Activated CD8-positive, alpha-beta memory T cell treated with anti-CD3 and anti-CD28 coated beads for 48 hours (primary cell): ENCODE data around the gene PTTG1IP.

ENCODE experiments used
- DNase-seq, 3 experiments: peaks; one replicate each; pipeline ENCODE4 v3.0.0-alpha.2; 2020; ENCODE audit warnings: low read depth in 2 of 3, low spot score in 2 of 3

Gene PTTG1IP

GRCh38 chr21:44831227-44831860 is 42.1 kb downstream of the PTTG1IP start:
- no peak for DNase-seq

GRCh38 chr21:44829507-44830092 is 43.9 kb downstream of the PTTG1IP start:
- no peak for DNase-seq

DNA sequence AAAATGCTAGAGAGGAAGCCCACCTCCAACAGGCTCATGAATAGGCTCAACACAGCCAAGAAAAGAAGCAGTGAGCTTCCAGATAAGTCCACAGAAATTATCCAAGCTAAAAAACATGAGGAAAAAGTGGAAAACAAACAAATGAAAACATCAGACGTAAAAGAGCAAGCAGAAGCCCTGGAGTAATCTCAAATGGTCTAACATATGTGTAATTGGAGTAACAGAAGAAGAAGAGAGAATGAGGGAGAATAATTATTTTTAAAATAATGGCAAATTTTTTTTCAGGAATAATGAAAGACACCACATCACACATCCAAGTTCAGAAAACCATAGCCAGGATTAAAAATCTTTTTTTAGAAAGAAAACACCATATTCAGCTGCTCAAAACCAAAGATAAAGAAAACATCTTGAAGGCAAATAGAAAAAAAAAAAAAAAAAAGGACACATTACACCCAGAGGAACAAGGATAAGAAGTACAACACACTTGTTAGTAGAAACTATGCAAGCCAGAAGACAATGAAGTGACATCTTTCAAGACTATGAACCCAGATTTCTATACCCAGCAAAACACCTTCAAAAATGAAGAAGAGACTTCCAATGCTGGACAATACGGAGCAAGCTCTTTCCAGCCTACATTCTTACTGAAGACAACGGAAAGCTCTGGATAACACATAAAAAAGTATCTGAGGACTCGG is 45.0 kb downstream of the PTTG1IP start:
- no peak for DNase-seq

- DNase-seq, result no peak
Observed at GRCh38 chr21:44823179-44823660, 50.3 kb downstream of the PTTG1IP start.

DNA sequence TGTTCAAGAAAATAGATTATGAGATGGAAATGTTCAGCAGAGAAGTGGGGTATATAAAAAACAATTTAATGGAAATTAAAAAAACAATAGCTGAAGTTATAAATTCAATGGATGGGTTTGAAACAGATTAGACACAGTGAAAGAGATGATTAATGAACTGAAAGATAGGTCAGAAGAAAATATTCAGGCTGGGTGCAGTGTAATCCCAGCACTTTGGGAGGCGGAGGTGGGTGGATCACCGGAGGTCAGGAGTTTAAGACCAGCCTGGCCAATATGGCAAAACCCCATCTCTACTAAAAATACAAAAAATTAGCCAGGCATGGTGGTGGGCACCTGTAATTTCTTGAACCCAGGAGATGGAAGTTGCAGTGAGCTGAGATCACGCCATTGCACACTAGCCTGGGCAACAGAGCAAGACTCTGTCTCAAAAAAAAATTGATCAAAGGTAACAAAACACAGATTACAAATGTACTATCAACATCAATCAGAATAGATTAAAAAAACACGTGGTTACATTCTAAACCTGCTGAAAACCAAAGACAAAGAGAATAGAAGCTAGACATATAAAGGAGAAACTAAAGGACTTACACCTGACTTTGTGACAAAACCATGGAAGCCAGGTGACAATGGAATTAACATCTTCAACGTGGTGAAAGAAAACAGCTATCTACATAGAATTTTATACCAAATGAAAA is 50.9 kb downstream of the PTTG1IP start:
- no peak for DNase-seq

DNA sequence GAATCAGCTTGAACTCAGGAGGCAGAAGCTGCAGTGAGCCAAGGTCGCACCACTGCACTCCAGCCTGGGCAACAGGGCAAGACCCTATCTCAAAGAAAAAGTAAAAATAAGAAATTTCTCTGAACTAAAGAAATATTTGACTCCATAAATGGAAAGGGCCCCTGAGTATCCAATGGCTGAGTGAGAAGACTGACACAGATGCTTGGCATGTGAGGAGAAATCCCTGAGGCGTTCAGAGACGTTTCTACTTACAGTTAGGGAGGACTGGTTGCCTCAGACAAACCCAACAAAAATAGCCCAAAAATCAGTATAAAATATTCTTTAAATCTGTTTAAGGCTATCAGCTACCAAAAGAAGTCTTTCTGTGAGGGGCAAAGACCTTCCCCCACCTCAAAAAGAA is 52.6 kb downstream of the PTTG1IP start:
- no peak for DNase-seq

- no peak for DNase-seq
Observed at GRCh38 chr21:44819283-44820243, 53.9 kb downstream of the PTTG1IP start.

DNA sequence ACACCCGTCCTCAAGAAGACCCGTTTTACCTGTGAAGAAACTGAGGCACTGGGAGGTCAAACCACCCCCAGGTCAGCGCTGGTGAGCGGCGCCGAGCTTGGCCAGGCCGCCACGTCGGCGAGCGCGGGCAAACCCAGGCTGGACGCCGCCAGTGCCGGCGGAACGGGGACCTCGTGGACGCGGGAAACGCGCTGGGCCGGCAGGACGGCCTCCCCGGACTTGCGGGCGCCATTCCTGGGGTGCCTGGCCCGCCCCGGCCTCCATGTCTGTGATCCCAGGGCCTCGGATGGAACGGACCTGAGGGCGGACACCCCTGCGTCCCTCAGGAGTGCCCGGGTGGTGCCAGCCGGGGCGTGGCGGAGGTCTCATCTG is 54.9 kb downstream of the PTTG1IP start:
- no peak for DNase-seq

DNA sequence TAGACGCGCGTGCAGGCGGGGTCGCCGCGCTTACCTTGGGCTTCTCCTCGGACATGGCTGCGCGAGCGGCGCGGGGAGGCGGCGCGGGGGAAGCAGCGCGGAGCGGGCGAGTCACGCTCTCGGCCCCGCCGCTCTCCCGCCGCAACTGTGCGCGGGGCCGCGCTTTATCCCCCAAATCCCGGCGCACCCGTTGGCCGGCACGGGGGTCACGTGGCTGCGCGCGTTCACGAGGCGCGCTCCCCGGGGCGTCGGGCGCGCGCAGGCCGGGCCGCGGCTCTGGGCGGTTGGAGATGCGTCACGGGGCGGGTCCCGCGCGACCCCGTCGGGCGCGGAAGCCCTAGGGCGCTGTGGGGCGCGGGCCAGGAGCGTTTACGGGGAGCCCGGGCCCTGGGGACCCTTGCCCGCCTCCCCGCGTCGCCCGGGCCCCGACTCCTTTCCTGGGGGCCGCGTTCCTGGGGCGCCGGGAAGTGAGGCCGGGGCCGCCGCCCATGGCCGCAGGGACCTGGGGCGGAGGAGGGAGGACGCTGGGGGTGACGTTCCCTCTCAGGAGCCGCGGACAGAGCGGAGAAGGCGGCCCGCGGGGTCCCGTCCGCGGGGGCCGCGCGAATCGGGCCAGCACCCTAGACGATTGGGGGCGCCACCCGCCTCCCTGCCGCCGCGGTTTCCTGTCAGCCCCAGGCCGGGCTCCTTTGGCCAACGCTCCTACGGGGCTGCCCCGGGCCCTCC is 55.4 kb downstream of the PTTG1IP start, which contains the start of gene SUMO3:
SUMO3 (minus strand) TSS at position 149 of the 726 bp plus-strand sequence; CDS start at position 55, 94 bp downstream.
- DNase-seq, result peak; percentile 75 to 78 (median 76)

DNA sequence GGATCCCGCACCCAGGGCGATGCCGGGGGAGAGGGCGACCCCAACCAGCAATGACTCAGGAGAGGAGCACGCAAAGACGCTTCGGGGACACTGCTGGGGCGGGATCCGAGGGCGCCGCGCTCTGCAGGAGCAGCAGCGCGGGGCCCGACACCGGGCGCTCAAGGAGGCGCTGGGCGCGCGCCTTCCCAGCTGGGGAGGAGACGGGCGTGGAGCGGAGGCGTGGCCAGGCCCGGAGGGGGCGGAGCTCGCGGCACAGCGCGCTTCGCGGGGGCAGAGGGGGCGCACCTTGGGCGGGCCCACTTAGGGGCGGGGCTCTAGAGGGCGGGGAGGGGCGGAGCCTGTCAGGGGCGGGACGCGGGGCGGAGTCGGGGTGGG is 56.0 kb downstream of the PTTG1IP start:
- peak; percentile 84 to 89 (median 88) for DNase-seq

- DNase-seq, result no peak
Observed at GRCh38 chr21:44816761-44817505, 56.6 kb downstream of the PTTG1IP start.

DNA sequence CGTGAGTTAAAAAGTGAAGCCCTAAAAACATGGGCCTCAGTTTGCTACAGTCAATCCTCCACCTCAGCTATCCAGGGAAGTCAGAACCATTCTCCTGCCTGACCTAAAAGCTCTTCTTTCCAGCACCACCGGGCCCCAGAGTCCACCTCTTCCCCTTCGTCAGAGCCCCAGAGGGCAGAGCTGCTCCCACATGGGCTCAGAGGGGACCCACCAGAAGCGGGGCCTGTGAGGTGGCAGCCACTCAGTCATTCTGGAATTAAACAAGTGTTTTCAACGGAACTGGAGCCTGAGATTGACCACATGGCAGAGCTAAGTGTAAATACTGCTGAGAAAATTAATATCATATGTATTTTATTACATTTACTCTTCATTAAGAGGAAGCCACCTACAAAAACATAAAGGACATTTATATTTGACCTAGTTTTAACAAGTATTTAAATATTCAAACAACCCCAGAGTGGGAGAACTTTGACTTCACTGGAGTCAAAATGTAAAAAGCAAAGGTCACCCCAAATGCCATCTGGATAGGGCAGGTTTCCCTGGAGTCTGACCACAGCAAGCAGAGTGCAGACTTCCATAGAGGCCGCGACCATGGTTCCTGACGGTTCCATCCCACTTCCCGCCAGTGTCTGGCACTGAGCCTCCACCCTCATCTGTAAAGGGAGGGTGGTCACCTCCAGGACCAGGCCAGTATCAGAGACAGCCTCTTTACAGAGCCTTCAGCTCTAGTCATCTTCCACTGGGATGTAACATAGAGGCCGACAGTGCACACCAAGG is 57.5 kb downstream of the PTTG1IP start:
- DNase-seq, result no peak

DNA sequence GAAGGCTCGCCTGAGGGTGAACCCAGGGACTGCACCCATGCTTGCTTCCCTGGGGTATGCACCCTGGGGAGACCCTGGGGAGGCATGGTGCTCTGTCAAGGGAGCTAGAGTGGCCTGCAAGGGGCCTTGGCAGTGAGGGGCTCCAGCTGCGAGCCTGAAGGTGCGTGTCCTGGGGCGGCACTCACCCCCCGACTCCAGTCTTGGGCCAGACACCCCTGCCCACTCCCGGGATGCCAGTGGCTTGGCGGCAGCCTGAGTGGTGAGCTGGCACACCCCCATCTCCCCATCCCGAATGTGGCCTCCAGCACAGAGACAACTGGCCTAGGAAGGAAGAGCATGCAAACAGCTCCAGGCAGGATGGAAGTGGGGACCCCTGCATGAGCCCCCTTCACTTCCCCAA is 58.3 kb downstream of the PTTG1IP start:
- DNase-seq, result no peak

DNA sequence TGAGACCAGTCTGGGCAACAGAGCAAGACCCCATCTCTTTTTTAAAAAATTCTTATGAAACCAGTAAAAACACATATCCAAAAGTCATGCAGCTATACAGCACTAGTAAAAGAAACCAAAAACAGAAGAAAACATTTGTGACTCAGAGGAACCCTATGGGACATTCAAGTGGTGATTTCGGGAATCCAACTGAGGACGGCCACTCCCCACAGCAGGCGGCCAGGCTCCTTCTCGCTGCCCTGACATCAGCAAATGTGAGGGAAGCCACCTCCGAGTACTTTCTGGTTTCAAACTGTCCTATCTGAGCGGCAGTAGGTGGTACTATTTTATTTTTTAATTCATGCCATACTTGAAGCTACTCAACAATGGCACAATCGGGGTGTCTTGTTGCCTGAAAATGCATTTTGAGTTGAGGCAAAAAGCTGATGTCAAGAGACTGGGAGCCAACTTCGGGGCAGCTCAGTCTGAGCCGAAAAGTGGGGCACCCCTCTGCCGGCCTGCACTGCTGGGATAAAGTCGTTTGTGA is 58.9 kb downstream of the PTTG1IP start:
- DNase-seq, result no peak

- no peak for DNase-seq
Observed at GRCh38 chr21:44813727-44814126, 59.8 kb downstream of the PTTG1IP start.

DNA sequence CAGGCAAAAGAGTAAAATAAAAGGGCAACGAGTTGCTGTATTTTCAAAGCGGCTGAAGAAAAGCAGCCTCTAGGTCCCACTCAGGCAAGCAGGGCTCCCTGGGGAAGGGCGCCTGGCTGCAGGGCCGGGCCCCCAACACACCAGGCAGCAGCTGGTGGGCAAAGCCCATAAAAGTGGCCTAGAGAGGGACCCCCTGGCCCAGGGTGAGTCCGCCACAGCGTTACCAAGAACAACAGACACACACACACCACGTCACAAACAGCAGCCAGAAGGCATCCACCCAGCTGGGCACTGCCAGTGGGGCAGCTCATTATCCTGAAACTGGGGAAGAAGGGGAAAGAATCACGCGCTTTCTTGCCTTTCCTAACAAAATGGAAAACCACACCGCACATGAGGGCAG is 60.3 kb downstream of the PTTG1IP start:
- DNase-seq, result no peak

GRCh38 chr21:44812640-44813039 is 60.9 kb downstream of the PTTG1IP start:
- no peak for DNase-seq

GRCh38 chr21:44810779-44811178 is 62.7 kb downstream of the PTTG1IP start:
- no peak for DNase-seq
